Stimulated activated CD8-positive, alpha-beta memory T cell treated with anti-CD3 and anti-CD28 coated beads, Interleukin-7, amount 100 ng/mL, for 4 hours (primary cell): ENCODE results near the gene MAPKAPK2.
"Not testable (repeated sequence)": the region's sequence is repeated elsewhere in the genome, so short reads cannot be mapped to it uniquely, and the experiment has no call there.

Experiments used
- DNase-seq, 2 donors: peaks; one replicate each; pipeline ENCODE4 v3.0.0-alpha.2; 2020; ENCODE audit warnings: low read depth in 2 of 2

MAPKAPK2 gene

GRCh38 chr1:206684478-206685333 lies at the start of gene MAPKAPK2:
Gene MAPKAPK2 (plus strand): TSS chr1:206684905. CDS start chr1:206685230, 325 bp downstream.
- DNase-seq, result peak; percentile 52 to 68

DNA sequence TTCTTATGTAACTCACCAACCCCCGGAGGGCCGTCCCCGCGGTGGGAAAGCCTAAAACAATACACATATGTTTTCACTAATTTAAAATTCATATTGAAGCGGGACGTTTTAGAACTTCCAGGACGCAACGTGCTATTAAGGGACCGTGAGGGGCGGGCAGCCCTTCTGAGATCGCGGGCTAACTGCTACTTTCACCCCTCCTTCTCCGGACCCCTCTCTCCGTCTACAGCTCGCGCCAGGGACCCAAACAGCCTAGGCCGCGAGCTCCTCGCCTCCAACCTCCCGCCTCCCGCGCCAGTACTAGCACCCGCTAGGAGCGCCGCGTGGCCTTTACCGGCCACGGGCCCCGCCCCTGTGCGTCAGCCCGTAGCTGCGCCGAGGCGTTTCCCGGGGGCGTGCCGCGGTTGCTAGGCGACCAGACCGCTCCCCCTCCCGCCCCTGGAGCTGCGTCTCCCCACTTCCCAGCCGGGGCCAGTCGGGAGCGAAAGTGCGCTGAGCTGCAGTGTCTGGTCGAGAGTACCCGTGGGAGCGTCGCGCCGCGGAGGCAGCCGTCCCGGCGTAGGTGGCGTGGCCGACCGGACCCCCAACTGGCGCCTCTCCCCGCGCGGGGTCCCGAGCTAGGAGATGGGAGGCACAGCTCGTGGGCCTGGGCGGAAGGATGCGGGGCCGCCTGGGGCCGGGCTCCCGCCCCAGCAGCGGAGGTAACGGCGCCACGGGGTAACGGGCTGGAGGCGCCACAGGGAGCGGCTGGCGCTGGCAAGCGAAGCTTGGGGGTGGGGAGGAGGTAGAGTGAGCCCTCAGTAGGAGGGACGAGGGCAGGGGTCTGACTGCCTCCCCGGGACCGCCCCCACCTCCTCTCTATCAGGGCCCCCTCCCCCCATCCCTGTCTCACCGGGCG lies 49.4 kb upstream of the MAPKAPK2 start, which contains the start of gene DYRK3:
Gene DYRK3, plus strand, starts transcription at position 457 of the 898 bp plus-strand sequence. Its CDS starts 168 bp downstream, at position 625.
- DNase-seq, result peak; percentile 79 to 89

DNA sequence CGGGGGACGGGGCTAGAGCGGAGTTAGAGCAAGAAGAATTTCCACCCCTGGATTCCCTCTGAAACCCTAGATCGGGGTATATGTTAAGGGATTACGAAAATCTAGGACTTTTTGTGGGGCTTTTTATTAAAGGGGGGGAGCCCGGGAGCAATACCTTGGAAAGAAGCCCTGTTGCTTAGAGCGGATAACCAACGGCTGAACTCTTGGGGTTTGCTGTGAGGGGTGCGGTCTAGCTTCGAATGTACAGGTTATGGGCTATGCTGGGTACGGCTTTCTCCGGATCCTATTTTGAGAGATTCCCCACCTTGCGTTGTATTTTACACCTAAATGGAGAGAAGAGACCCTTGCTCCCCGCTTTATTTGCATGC lies 48.7 kb upstream of the MAPKAPK2 start:
- DNase-seq, result no peak

DNA sequence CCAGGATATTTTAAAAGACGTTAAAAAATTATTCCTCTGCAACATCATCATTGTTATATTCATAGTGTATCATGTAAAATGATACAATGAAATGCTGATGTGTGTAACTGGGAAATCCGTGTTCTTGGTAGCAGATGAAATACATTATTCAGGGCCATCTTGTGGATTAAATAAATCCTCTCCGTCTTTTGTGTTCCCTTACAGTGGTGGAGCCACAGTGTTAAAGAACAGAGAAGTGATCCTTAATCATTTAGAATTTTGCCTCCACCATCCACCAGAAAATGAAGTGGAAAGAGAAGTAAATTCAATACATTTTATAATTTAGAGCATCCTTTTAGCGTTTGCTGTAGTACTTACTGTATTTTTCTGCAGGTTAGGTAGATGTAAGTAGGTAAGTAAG lies 48.0 kb upstream of the MAPKAPK2 start:
- no peak for DNase-seq

DNA sequence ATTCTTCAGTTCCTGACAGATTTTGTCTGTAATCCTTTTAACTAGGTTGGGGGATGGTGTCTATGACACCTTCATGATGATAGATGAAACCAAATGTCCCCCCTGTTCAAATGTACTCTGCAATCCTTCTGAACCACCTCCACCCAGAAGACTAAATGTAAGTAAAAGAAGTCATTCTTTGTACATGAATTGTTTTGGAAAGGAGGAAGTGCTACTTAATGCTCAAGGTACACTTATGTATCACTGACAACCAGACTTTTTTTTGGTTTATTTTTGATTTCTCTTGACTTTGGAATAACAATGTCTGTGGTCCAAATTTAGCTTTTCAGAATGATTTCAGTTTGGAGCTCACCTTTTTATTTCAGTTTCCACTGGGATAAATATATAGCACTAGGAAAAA lies 47.1 kb upstream of the MAPKAPK2 start:
- no peak for DNase-seq

DNA sequence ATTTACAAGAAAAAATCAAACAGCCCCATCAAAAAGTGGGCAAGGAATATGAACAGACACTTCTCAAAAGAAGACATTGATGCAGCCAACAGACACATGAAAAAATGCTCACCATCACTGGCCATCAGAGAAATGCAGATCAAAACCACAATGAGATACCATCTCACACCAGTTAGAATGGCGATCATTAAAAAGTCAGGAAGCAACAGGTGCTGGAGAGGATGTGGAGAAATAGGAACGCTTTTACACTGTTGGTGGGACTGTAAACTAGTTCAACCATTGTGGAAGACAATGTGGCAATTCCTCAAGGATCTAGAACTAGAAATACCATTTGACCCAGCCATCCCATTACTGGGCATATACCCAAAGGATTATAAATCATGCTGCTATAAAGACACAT lies 42.6 kb upstream of the MAPKAPK2 start:
- not testable (repeated sequence) for DNase-seq

- DNase-seq, result no peak
These were observed 41.5 kb upstream of the MAPKAPK2 start for GRCh38 chr1:206643118-206643698.

DNA sequence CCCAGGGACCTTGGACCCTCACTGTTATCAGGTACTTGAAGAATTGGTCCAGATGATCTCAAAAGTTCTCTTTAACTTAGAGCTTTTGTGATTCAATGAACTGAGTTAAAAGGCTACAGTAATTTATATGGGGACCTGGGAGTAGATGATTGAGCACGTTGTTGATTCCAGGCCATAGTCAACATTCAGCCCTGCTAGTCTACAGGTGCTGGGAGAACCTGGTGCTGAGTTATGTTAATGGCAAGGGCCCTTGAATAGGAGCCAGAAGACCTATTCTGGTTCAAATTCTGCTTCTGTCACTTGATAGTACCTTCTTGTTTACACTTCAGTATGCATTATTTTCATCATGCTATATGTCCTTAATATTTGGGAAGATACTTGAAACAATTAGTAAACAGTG lies 38.2 kb upstream of the MAPKAPK2 start:
- no peak for DNase-seq

DNA sequence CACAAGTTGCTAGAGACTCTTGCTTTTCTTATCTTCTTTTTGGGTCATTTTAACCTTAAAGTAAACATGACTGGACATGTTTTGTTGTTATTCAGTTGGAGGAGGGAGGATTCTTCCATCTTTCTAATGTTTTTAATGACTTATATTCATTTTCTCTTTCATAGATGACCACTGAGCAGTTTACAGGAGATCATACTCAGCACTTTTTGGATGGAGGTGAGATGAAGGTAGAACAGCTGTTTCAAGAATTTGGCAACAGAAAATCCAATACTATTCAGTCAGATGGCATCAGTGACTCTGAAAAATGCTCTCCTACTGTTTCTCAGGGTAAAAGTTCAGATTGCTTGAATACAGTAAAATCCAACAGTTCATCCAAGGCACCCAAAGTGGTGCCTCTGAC lies 37.5 kb upstream of the MAPKAPK2 start:
- no peak for DNase-seq

GRCh38 chr1:206649261-206649921 lies 35.3 kb upstream of the MAPKAPK2 start:
- no peak for DNase-seq

DNA sequence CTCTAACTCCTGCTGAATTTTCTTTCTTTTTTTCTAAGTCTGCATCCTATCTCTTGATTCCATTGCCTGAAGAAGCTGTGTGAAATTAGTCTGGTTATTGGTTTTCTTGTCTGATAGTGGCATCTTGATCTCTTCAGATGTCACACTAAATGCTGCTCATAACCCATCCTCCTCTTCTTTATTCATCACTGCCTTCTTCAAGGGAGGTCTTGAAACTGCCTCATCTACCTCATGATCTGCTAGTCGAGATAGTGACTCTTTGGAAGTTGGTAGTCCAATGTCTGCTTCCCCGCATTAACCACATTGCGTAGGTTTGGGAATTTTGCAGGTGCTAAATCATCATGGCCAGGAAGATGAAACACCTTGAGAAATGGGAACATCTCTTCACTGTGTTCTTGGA lies 33.7 kb upstream of the MAPKAPK2 start:
- no peak for DNase-seq

- no peak for DNase-seq
These were observed 32.5 kb upstream of the MAPKAPK2 start for GRCh38 chr1:206651958-206652890.

DNA sequence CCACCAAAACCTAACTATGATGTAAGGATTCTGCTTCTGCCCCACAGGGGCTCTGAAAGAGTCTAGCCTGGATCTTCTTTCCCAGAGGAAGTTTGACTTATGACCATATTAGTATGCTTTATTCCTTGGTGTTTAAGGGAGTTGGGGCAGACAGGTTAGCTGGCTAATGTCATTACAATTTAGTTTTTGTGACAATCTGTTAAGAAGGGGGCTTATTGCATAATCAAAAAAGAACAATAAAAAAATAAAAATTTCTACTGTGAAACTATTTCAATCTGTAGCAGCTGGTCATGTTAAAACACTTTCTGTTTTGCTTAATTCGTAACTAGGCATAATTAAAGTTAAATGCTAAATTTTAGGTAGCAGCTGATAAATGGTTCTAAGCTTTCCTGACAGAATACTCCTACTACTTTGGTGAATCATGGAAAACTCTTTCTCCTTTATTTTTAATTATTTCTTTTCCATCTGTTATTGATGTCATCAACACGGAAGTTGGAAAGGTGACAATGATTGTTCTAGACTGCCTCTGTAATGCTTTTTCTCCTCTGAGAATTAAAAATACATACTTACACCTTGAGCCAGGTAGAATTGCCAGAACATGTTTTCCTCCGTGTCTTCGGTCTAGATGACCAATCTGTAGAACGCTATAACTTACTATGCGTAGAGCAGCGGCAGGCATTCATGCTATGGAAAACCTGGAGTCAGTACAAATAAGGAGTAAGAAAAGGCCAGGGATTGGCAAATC lies 30.8 kb upstream of the MAPKAPK2 start:
- DNase-seq, result no peak

DNA sequence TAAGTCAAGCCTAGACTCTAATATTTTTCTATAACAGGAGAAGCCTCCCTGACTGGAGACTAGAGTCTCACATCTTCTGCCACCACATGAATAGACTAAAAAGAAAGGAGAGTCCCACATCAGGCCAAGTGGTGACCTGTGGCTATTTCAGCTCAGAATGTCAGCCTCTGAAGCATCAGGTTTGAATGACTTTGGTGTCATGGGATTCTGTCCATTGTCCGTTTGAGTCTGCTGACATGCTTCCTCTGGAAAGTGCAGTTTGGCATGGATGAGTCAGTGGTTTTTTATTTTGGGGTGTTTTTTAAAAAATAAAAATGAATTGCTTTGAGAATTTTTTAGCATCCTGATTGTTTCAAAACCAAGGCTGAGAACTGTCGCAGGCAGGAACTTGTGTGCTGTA lies 29.9 kb upstream of the MAPKAPK2 start:
- DNase-seq, result no peak

DNA sequence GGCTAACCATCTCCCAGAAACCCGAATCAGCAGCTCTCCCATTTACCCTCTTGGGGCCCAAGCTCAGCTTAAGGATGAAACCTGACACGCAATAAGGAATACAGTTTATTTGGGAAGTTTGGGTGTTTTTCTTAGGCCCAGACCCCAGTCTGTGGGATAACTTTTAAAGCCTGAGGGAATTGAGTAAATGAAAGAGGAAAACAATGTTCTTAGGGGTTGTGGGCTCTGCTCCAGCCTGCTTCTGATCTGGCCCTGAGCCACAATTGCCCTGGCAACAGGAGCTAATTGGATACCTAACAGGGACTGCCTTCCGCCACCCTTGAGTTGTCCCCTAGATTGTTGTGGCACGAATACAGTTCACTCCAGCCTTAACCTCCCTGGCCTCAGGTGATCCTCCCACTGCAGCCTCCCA lies 29.2 kb upstream of the MAPKAPK2 start:
- DNase-seq, result no peak

DNA sequence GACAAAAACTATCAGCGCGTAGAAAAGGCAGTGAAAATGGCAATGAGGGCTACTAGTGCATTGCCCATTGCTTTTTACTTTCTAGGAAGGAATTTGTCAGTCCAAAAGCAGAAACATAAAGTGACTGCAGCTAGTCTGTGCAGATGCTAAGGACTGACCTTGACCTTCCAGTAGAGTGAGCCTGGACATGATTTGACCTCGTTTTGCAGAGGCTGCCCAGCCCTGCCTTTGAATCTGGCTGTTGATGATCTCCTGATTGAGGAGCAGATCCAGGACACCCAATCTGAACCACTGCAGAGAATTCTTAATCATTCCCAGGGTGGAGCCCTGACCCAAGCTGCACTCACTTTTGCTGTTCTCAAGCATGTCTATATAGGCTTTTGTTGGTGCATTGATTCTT lies 27.8 kb upstream of the MAPKAPK2 start:
- DNase-seq, result no peak

DNA sequence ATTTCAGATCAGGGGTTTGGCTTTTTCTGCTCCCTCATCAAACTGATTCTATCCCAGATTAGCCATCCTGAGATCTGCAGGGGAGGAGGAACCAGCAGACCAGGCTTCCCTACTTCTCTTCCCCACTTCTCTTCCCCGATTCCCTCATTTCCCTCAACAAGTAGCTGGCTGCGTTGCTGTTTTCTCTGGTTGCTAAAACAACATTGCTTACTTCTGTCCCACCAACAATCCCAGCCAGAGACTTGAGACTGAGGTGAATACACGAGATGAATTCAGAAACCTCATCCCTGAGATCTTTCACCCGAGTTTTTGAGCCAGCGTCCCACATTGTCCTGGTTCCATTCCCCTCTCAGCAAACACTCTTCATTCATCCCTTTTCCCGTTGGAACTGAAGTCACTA lies 27.0 kb upstream of the MAPKAPK2 start:
- no peak for DNase-seq

GRCh38 chr1:206658264-206658980 lies 26.3 kb upstream of the MAPKAPK2 start:
- DNase-seq, result peak in 1 of 2 donors; percentile 7

DNA sequence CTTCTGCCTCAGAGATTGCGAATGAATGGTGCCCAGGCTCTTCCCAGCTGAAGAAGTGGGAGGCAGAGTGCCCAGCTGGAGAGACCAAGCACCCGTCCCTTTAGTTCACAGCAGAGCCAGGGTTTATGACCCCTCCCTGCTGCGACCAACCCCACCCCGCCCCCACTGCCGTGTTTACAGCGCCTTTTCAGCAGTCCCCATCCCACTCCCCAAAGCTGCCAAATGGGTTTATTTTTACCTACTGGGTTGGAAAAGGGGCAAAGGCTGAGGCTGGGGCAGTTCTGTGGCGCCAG lies 25.8 kb upstream of the MAPKAPK2 start:
- no peak for DNase-seq
